Esophagus squamous epithelium (tissue), 4 donors: ENCODE data around the gene KRI1.

Experiments
- CTCF ChIP-seq, 6 experiments: fragments of 450-650 bp in 4 of 6; fragments of 200-600 bp in 2 of 6; sonication (generic) in 2 of 6; IDR thresholded peaks; one replicate each; pipeline ENCODE4 v1.5.1; 2016 to 2019; ENCODE audit warnings: antibody characterized with exemption in 6 of 6, mild to moderate bottlenecking in 4 of 6, moderate library complexity in 4 of 6
- POLR2A ChIP-seq, 4 donors: fragments of 450-650 bp; IDR thresholded peaks; one replicate each; pipeline ENCODE4 v1.6.1; 2017; ENCODE audit warnings: antibody characterized with exemption in 4 of 4, mild to moderate bottlenecking in 4 of 4, moderate library complexity in 3 of 4

- TF ChIP-seq CTCF (IDR thresholded peaks at IDR 0.05) (no peak), POLR2A (IDR thresholded peaks at IDR 0.05) (no peak)
Observed at GRCh38 chr19:10523135-10523636, 42.6 kb downstream of the KRI1 start.
